H9 (cell line): Measurements from ENCODE around the gene RFC4. TPM values are rescaled to one million over a fixed set of nuclear protein-coding genes. Genes with fewer than 3 reads are reported as not detected.

ENCODE experiments used
- DNase-seq: peaks from one replicate; pipeline ENCODE4 v3.0.0-alpha.2; 2017
- H2AFZ ChIP-seq: one replicate; pipeline ENCODE4 v1.6.1; 2013; ENCODE audit warnings: mild to moderate bottlenecking, low read length, control low read depth, moderate library complexity
- H2AK5ac ChIP-seq: 2 replicates; pipeline ENCODE4 v1.6.1; 2013; ENCODE audit warnings: low read length, control low read depth, mixed read lengths; ENCODE audit not compliant: insufficient read length
- H2BK120ac ChIP-seq: one replicate; pipeline ENCODE4 v1.6.1; 2013; ENCODE audit warnings: low read depth, mild to moderate bottlenecking, low read length, control low read depth, inconsistent platforms; ENCODE audit not compliant: poor library complexity, severe bottlenecking
- H2BK12ac ChIP-seq: 2 replicates; pipeline ENCODE4 v1.6.1; 2013; ENCODE audit warnings: low read length, control low read depth, mixed read lengths, low read depth; ENCODE audit not compliant: insufficient read length
- H2BK15ac ChIP-seq: 2 replicates; pipeline ENCODE4 v1.6.1; 2013; ENCODE audit warnings: low read depth, low read length, control low read depth
- H2BK20ac ChIP-seq: one replicate; pipeline ENCODE4 v1.6.1; 2013; ENCODE audit warnings: low read depth, mild to moderate bottlenecking, low read length, control low read depth, inconsistent platforms; ENCODE audit not compliant: poor library complexity, severe bottlenecking
- H2BK5ac ChIP-seq: 2 replicates; pipeline ENCODE4 v1.6.1; 2013; ENCODE audit warnings: low read length, control low read depth, mixed read lengths; ENCODE audit not compliant: insufficient read length
- H3K14ac ChIP-seq: 2 replicates; pipeline ENCODE4 v1.6.1; 2013; ENCODE audit warnings: low read length, control low read depth; ENCODE audit not compliant: insufficient read depth
- H3K18ac ChIP-seq: 2 replicates; pipeline ENCODE4 v1.6.1; 2013; ENCODE audit warnings: low read depth, mild to moderate bottlenecking, mixed read lengths, low read length, control low read depth; ENCODE audit not compliant: insufficient read length
- H3K23ac ChIP-seq: 2 replicates; pipeline ENCODE4 v1.6.1; 2013; ENCODE audit warnings: low read length, control low read depth, mixed read lengths, low read depth; ENCODE audit not compliant: insufficient read length
- H3K23me2 ChIP-seq: 2 replicates; pipeline ENCODE4 v1.6.1; 2013; ENCODE audit warnings: low read depth, mild to moderate bottlenecking, mixed read lengths, low read length, control low read depth; ENCODE audit not compliant: insufficient read length, poor library complexity, severe bottlenecking
- H3K27ac ChIP-seq: 2 replicates; pipeline ENCODE4 v1.5.1; 2013; ENCODE audit warnings: low read length, control low read depth, mixed read lengths, low read depth; ENCODE audit not compliant: insufficient read length
- H3K27me3 ChIP-seq: 2 replicates; pipeline ENCODE4 v1.6.1; 2013; ENCODE audit warnings: low read length, control low read depth, inconsistent platforms; ENCODE audit not compliant: insufficient read depth
- H3K4ac ChIP-seq: 2 replicates; pipeline ENCODE4 v1.6.1; 2013; ENCODE audit warnings: low read depth, mild to moderate bottlenecking, control low read depth, inconsistent platforms, low read length, moderate library complexity
- H3K4me1 ChIP-seq: 2 replicates; pipeline ENCODE4 v1.6.1; 2013; ENCODE audit warnings: low read length, control low read depth, inconsistent platforms; ENCODE audit not compliant: insufficient read depth
- H3K4me2 ChIP-seq: 2 replicates; pipeline ENCODE4 v1.6.1; 2013; ENCODE audit warnings: low read length, control low read depth, mixed read lengths; ENCODE audit not compliant: insufficient read length, insufficient read depth
- H3K56ac ChIP-seq: 2 replicates; pipeline ENCODE4 v1.6.1; 2013; ENCODE audit warnings: low read depth, mild to moderate bottlenecking, mixed read lengths, low read length, control low read depth; ENCODE audit not compliant: insufficient read length
- H3K79me1 ChIP-seq: 2 replicates; pipeline ENCODE4 v1.6.1; 2013; ENCODE audit warnings: low read depth, mild to moderate bottlenecking, moderate library complexity, low read length, control low read depth, inconsistent platforms; ENCODE audit not compliant: insufficient read depth, poor library complexity, severe bottlenecking
- H3K79me2 ChIP-seq: 2 replicates; pipeline ENCODE4 v1.6.1; 2013; ENCODE audit warnings: low read length, control low read depth, inconsistent platforms; ENCODE audit not compliant: insufficient read depth
- H3K9ac ChIP-seq: 2 replicates; pipeline ENCODE4 v1.6.1; 2013; ENCODE audit warnings: low read length, control low read depth, mixed read lengths; ENCODE audit not compliant: insufficient read length; ENCODE audit errors: extremely low read depth
- H3K9me3 ChIP-seq: one replicate; pipeline ENCODE4 v1.6.1; 2013; ENCODE audit warnings: low read depth, low read length, inconsistent platforms; ENCODE audit not compliant: control insufficient read depth
- H3T11ph ChIP-seq: one replicate; pipeline ENCODE4 v1.6.1; 2013; ENCODE audit warnings: mild to moderate bottlenecking, low read length, control low read depth, inconsistent platforms
- H4K20me1 ChIP-seq: one replicate; pipeline ENCODE4 v1.6.1; 2013; ENCODE audit not compliant: control insufficient read depth, insufficient read length, insufficient read depth
- H4K5ac ChIP-seq: 2 replicates; pipeline ENCODE4 v1.6.1; 2013; ENCODE audit warnings: low read depth, mild to moderate bottlenecking, mixed read lengths, low read length, control low read depth; ENCODE audit not compliant: insufficient read length
- H4K8ac ChIP-seq: replicated peaks from 2 replicates; pipeline ENCODE4 v1.6.1; 2013; ENCODE audit warnings: low read length, control low read depth, mixed read lengths, low read depth; ENCODE audit not compliant: insufficient read length
- H4K91ac ChIP-seq: 2 replicates; pipeline ENCODE4 v1.6.1; 2013; ENCODE audit warnings: low read depth, mild to moderate bottlenecking, moderate library complexity, mixed read lengths, low read length, control low read depth; ENCODE audit not compliant: insufficient read length
- H3K27ac Mint-ChIP-seq, 3 experiments: 2 replicates in 2 of 3; 3 replicates in 1 of 3; pipeline ENCODE4 v1.8.0; 2020 to 2021; ENCODE audit warnings: mixed read lengths in 3 of 3, mild to moderate bottlenecking in 1 of 3, moderate library complexity in 1 of 3
- H3K27me3 Mint-ChIP-seq: 2 replicates; pipeline ENCODE4 v1.8.0; 2021; ENCODE audit warnings: low read depth, mild to moderate bottlenecking, moderate library complexity, mixed read lengths
- H3K36me3 Mint-ChIP-seq, 3 experiments: 2 replicates in 2 of 3; 3 replicates in 1 of 3; pipeline ENCODE4 v1.8.0; 2020 to 2021; ENCODE audit warnings: low read depth in 3 of 3, mixed read lengths in 3 of 3; ENCODE audit not compliant: insufficient read depth in 1 of 3
- H3K4me1 Mint-ChIP-seq, 2 experiments: 2 replicates each; pipeline ENCODE4 v1.8.0; 2020; ENCODE audit warnings: mixed read lengths in 2 of 2
- H3K4me3 Mint-ChIP-seq, 2 experiments: 2 replicates in 1 of 2; 3 replicates in 1 of 2; pipeline ENCODE4 v1.8.0; 2020 to 2021; ENCODE audit warnings: mild to moderate bottlenecking in 2 of 2, mixed read lengths in 2 of 2, moderate library complexity in 1 of 2
- H3K9me3 Mint-ChIP-seq, 2 experiments: 2 replicates in 1 of 2; 3 replicates in 1 of 2; pipeline ENCODE4 v1.8.0; 2020; ENCODE audit warnings: mild to moderate bottlenecking in 2 of 2, mixed read lengths in 2 of 2, moderate library complexity in 1 of 2
- WGBS: extraction: QIAGEN DNeasy Blood & Tissue Kit; methylation state at CpG from one replicate; pipeline ENCODE4 v1.1.7; 2013; ENCODE audit warnings: missing lambda C conversion rate, low lambda C conversion rate, mixed read lengths; ENCODE audit not compliant: insufficient read length; ENCODE audit errors: extremely low coverage; 5-methylcytosine and 5-hydroxymethylcytosine counted together
- total RNA-seq: library from RNA; stranded (reverse); gene quantifications from 2 replicates; pipeline ENCODE4 v1.2.1, GENCODE V29; 2021
- TF ChIP-seq, protein P1 (sequence below): fragments of 200-600 bp; sonication (generic); conservative IDR thresholded peaks from 3 replicates; pipeline ENCODE4 v1.8.0; 2021; ENCODE audit warnings: antibody characterized with exemption, mild to moderate bottlenecking

RFC4 gene
- total RNA-seq, 1 experiment from 2014 or later = 108 TPM

- no peak overlapping the region for H2BK12ac ChIP-seq
- no peak overlapping the region for H4K5ac ChIP-seq
- no peaks in the 10 kb centered on the region for H4K20me1 ChIP-seq
- H4K91ac ChIP-seq = no peak overlapping the region
- peaks cover 14% of the 10 kb centered on the region for H3K23me2 ChIP-seq
- no peak overlapping the region for H3K27ac ChIP-seq
- no peak overlapping the region for H3T11ph ChIP-seq
- H2BK15ac ChIP-seq = no peak overlapping the region
- no peak overlapping the region for H3K9ac ChIP-seq
- no peaks in the 10 kb centered on the region for H3K79me2 ChIP-seq
- WGBS = no CpG with 5 or more reads among the region's 14 CpGs
- DNase-seq = no peak
- Mint-ChIP-seq H3K36me3 (no peaks in the 10 kb centered on the region), H3K27ac (no peak overlapping the region), H3K4me3 (peak overlapping the region; percentile 68 to 78), H3K9me3 (no peaks in the 10 kb centered on the region; a peak in 1 of 5 replicates), H3K27me3 (peaks cover 68% of the 10 kb centered on the region), H3K4me1 (peaks cover 37 to 39% of the 10 kb centered on the region in 2 experiments)
- no peak overlapping the region for H2BK120ac ChIP-seq
- H3K27me3 ChIP-seq = peaks cover 5% of the 10 kb centered on the region; the same call in 1 of the 2 replicates
- H3K23ac ChIP-seq = no peak overlapping the region
- H3K14ac ChIP-seq = no peak overlapping the region
- no peak overlapping the region for H3K56ac ChIP-seq
- no peak overlapping the region for H3K4ac ChIP-seq
- no peak overlapping the region for H3K18ac ChIP-seq
- no peak overlapping the region for H2BK20ac ChIP-seq
- TF ChIP-seq, protein P1, sequence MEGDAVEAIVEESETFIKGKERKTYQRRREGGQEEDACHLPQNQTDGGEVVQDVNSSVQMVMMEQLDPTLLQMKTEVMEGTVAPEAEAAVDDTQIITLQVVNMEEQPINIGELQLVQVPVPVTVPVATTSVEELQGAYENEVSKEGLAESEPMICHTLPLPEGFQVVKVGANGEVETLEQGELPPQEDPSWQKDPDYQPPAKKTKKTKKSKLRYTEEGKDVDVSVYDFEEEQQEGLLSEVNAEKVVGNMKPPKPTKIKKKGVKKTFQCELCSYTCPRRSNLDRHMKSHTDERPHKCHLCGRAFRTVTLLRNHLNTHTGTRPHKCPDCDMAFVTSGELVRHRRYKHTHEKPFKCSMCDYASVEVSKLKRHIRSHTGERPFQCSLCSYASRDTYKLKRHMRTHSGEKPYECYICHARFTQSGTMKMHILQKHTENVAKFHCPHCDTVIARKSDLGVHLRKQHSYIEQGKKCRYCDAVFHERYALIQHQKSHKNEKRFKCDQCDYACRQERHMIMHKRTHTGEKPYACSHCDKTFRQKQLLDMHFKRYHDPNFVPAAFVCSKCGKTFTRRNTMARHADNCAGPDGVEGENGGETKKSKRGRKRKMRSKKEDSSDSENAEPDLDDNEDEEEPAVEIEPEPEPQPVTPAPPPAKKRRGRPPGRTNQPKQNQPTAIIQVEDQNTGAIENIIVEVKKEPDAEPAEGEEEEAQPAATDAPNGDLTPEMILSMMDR = no peak
- no peaks in the 10 kb centered on the region; the same call in 1 of the 2 replicates for H3K4me1 ChIP-seq
- H3K79me1 ChIP-seq = no peaks in the 10 kb centered on the region
- H3K4me2 ChIP-seq = peak overlapping the region; percentile 50
- H2AK5ac ChIP-seq = no peak overlapping the region
- no peak overlapping the region for H4K8ac ChIP-seq
- H2AFZ ChIP-seq = no peak overlapping the region
- H2BK5ac ChIP-seq = no peak overlapping the region
- H3K9me3 ChIP-seq = no peaks in the 10 kb centered on the region
These were observed 20.2 kb upstream of the RFC4 start for GRCh38 chr3:186826410-186826975.
